ENCODE results near the gene ALPP.
"Not testable (repeated sequence)": the region's sequence is repeated elsewhere in the genome, so short reads cannot be mapped to it uniquely, and the experiment has no call there.

ALPP gene

GRCh38 chr2:232341061-232341738, 37.4 kb upstream of the ALPP start:
- no peak for DNase-seq

GRCh38 chr2:232341739-232342126, 36.8 kb upstream of the ALPP start:
- DNase-seq = no peak

- no peak for DNase-seq
Measured at GRCh38 chr2:232342635-232343565, 35.7 kb upstream of the ALPP start.

GRCh38 chr2:232343821-232344220, 34.7 kb upstream of the ALPP start:
- no peak for DNase-seq

GRCh38 chr2:232345251-232345650, 33.3 kb upstream of the ALPP start:
- no peak for DNase-seq

GRCh38 chr2:232347369-232347768, 31.2 kb upstream of the ALPP start:
- no peak for DNase-seq

- no peak for DNase-seq
Measured at GRCh38 chr2:232348936-232349335, 29.6 kb upstream of the ALPP start.

GRCh38 chr2:232349546-232349945, 29.0 kb upstream of the ALPP start:
- DNase-seq = no peak

- DNase-seq = no peak
Measured at GRCh38 chr2:232349946-232350635, 28.5 kb upstream of the ALPP start.

GRCh38 chr2:232350804-232351685, 27.5 kb upstream of the ALPP start:
- DNase-seq = no peak

GRCh38 chr2:232351686-232352510, 26.7 kb upstream of the ALPP start:
- no peak for DNase-seq

- no peak for DNase-seq
Measured at GRCh38 chr2:232352511-232353091, 25.9 kb upstream of the ALPP start.

- DNase-seq = no peak
Measured at GRCh38 chr2:232353096-232353495, 25.5 kb upstream of the ALPP start.

- DNase-seq = no peak
Measured at GRCh38 chr2:232353660-232354059, 24.9 kb upstream of the ALPP start.

- no peak for DNase-seq
Measured at GRCh38 chr2:232354069-232354468, 24.5 kb upstream of the ALPP start.

GRCh38 chr2:232361646-232362045, 16.9 kb upstream of the ALPP start:
- no peak for DNase-seq

GRCh38 chr2:232362174-232362900, 16.2 kb upstream of the ALPP start:
- DNase-seq = no peak

- not testable (repeated sequence) for DNase-seq
Measured at GRCh38 chr2:232363064-232363783, 15.3 kb upstream of the ALPP start.

GRCh38 chr2:232363784-232364615, 14.6 kb upstream of the ALPP start:
- no peak for DNase-seq

Measured in SW 1271 (cell line).